HG02763 (cell line): Measurements from ENCODE around the gene EIF6.
"Not testable (repeated sequence)": the region's sequence is repeated elsewhere in the genome, so short reads cannot be mapped to it uniquely, and the experiment has no call there.

Experiments
- ATAC-seq: cut with Tn5 transposase; IDR thresholded peaks from one replicate; pipeline ENCODE4 v1.9.1; 2021; ENCODE audit warnings: mild to moderate bottlenecking, moderate library complexity; ENCODE audit not compliant: unreplicated experiment

EIF6 gene

GRCh38 chr20:35262731-35263531 lies 21.6 kb downstream of the EIF6 start:
- ATAC-seq, result not testable (repeated sequence)

DNA sequence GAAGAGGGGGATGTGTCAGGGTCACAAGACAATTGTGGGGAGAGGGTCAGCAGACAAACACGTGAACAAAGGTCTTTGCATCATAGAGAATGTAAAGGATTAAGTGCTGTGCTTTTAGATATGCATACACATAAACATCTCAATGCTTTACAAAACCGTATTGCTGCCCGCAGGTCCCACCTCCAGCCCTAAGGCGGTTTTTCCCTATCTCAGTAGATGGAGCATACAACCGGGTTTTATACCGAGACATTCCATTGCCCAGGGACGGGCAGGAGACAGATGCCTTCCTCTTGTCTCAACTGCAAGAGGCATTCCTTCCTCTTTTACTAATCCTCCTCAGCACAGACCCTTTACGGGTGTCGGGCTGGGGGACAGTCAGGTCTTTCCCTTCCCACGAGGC lies 22.3 kb downstream of the EIF6 start:
- ATAC-seq, result not testable (repeated sequence)

- ATAC-seq, result no peak
These were observed 24.1 kb downstream of the EIF6 start for GRCh38 chr20:35260426-35260825.

DNA sequence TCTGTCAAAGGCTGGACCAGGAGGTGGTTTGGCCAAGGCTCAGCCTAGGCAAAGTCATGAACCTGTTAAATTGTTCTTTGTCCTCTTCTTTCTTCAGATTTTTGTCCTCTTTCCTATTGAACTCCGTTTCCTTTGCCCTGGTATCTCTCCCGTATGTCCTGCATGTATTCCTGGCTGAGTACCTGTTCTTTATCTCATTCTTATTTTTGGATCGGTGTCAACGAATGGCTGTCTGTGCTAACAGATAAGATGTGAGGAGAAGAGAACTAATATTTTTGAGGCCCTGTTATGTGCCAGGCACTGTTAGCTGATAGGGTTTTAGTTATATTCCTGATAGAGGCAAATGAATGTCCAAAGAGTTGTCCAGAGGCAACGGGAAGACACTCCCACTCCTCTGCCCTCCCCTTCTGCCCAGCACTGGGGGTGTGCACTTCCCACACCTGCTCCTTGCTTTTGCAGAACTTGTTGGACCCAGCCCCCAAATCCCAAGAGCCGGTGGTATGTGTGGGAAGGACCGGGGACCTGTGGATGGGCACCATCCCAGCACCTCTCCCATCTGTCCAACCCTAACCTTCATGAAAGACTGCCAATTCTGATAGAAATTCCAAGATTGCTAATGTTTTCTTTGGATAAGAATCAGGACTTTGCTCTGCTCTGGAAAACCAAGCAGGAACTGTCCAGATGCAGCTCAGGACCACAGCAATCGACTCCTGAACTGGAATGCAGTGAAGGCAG lies 27.2 kb downstream of the EIF6 start:
- no peak for ATAC-seq

DNA sequence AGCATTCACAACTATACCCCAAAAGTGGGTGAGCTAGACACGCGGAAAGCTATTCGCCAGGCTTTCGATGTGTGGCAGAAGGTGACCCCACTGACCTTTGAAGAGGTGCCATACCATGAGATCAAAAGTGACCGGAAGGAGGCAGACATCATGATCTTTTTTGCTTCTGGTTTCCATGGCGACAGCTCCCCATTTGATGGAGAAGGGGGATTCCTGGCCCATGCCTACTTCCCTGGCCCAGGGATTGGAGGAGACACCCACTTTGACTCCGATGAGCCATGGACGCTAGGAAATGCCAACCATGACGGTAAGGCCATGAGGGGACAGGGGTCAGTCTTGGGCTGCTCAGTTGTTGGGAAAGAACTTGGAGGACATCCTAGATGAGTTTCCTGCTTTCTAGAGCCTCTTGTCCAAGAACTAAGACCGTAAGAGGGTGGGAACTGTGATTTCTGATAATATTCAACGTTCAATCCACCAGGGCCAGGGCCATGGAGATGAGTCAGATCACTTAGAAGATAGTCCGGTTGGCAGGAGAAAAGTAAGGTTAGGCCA lies 30.0 kb downstream of the EIF6 start:
- ATAC-seq, result no peak

- ATAC-seq, result no peak
These were observed 31.6 kb downstream of the EIF6 start for GRCh38 chr20:35253010-35253409.

GRCh38 chr20:35252598-35252997 lies 32.0 kb downstream of the EIF6 start:
- ATAC-seq, result not testable (repeated sequence)

DNA sequence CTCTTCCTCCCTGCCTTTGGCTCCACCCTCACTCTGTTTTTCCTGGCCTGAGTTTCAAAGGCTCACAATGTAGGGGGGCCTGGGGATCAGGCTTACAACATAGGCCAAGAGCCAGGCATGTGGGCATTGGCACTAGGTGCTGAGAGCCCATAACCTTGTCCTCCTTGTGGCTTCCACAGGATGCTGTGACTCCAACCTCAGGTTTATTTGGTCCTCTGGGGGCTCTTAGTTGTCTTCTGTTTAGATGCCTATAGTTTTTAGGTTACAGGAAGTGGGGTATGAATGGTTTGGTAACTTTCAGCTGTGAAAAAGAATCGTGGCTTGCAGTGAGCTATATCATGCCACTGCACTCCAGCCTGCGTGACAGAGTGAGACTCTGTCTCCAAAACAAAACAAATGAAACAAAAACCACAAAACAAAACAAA lies 32.5 kb downstream of the EIF6 start:
- no peak for ATAC-seq

DNA sequence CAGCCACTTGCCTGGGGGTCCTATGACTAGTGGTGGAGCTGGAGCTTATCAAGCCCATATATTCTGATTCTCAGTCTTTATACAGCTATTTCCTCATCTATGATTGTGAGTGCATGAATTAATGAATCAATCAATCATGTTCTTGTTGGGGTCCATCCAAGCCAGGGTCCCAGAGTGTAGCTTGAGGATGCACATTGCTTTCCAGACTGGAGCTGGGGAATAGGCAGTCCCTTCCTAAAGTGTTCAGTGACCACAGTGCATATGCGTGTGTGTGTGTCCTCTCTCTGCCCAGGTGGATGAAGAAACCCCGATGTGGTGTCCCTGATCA lies 33.0 kb downstream of the EIF6 start:
- no peak for ATAC-seq

DNA sequence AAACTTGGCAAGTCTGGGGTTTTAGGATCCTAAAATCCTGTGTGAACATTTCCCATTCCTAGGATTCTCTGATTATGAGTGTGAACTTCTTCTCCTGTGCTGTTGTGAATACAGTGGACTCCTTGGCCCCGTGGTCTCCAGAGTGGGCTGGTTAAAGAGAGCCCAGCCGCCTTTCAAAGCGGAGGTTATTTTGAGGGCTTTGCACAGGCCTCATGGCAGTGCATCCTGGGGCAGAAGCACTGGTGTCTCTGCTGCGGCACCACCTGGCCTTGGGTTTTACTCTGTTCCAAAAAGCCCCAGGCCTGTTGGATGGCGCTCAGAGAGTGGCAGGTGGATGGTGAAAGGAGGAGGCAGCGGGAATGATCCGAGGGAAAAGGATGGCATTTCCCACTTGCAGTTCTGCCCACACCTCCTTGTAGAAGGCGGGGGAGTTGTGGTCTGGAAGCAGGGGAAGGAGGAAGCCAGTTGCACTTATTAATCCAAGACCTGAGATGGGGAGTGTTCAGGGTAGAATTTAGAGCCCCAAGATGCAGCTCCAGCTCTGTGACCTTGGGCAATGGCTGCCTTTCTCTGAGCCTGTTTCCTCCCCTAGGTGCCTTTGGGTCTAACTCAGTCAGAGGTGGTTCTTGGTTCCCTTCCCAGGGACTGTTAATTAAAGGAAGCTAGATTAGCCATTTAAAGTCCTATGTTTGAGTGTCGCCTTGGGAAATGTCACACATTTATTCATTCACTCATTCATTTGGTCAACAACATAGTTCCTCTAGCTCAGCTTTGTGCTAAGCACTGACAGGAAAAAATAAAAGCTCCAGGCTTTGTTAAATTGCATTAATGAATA lies 35.7 kb downstream of the EIF6 start:
- no peak for ATAC-seq

GRCh38 chr20:35246723-35247122 lies 37.8 kb downstream of the EIF6 start:
- no peak for ATAC-seq

DNA sequence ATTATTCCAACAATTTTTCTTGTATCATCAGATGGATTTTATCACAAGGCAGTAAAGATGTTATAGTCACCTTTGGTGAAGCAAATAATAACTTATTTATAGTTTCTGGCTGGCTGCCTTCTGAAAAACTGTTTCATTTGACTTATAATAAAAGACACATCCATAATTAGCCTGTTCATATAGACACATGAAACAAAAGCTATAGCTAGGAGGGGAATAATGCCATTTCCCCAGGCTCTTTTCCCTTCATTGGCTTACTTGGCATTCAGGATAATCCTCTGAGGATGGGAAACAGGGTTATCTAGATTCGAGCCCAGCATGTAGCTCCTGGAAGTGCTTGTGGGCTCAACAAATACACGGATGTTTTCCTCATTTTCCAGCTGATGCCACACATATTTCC lies 40.6 kb downstream of the EIF6 start:
- ATAC-seq, result no peak

GRCh38 chr20:35243317-35243716 lies 41.3 kb downstream of the EIF6 start:
- no peak for ATAC-seq

- no peak for ATAC-seq
These were observed 43.7 kb downstream of the EIF6 start for GRCh38 chr20:35240811-35241293.

- ATAC-seq, result no peak
These were observed 44.3 kb downstream of the EIF6 start for GRCh38 chr20:35240083-35240810.

DNA sequence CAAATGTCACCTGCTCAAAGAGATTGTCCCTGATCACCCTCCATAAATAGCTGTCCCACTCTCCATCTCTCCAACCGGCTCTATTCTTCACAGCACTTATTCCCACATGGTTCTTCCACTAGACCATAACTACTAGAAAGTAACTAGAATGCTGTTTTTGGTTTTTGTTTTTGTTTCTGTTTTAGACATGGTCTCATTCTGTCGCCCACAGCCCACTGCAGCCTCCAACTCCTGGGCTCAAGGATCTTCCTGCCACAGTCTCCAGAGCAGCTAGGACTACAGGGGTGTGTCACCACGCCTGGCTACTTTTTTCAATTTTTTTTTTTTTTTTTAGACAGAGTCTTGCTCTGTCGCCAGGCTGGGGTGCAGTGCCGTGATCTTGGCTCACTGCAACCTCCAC lies 45.8 kb downstream of the EIF6 start:
- ATAC-seq, result no peak

- ATAC-seq, result no peak
These were observed 46.4 kb downstream of the EIF6 start for GRCh38 chr20:35238170-35238569.

DNA sequence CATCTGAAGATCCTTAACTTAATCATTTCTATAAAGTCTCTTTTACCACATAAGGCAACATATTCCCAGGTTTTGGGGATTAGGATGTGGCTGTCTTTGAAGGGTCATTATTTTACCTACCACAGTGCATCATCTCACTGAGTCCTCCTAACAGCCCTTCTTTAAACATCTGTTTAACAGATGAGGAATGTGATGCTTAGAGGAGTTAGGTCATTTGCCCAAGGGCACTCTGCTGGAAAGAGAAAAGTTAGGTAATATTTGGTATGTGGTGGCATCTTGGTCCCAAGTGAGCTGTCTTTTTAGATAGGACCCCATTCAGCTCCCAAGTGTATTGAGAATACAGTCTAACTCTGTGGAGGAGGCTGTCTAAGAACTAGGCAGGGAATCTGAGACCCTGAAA lies 47.1 kb downstream of the EIF6 start:
- no peak for ATAC-seq

GRCh38 chr20:35235881-35236280 lies 48.7 kb downstream of the EIF6 start:
- ATAC-seq, result no peak

DNA sequence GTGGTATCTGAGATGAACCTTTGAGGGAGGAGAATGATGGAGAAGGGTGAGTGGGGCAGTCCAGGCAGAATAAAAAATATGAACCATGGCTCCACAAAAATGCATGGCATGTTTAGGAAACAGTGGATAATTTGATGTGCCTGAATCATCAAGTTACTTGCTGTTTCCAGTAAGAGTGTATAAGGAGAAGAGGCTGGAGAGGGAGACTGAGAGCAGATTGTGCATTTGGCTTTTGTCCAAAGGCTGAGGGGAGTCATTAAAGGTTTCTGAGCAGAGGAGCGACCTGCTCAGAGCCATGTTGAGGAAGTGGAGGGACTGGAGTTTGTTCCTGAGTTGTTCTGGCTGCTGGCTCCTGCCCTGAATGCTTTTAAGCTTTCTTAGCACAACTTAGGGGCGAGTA lies 52.0 kb downstream of the EIF6 start:
- ATAC-seq, result no peak
